GM08714 (cell line): Measurements from ENCODE around the gene INHBE.

Source experiments
- H3K4me3 ChIP-seq: fragments of 200-500 bp; sonication (Bioruptor generic); 2 replicates; pipeline ENCODE4 v1.5.1; 2014; ENCODE audit warnings: mild to moderate bottlenecking, low read length, inconsistent platforms
- ZNF274 ChIP-seq: IDR thresholded peaks from 2 replicates; pipeline ENCODE4 v1.6.1; 2012; ENCODE audit warnings: mild to moderate bottlenecking, low read depth, low read length

Gene INHBE

GRCh38 chr12:57470970-57471656 is 16.0 kb downstream of the INHBE start:
- H3K4me3 ChIP-seq = no peak overlapping the region

GRCh38 chr12:57471661-57472060 is 16.6 kb downstream of the INHBE start:
- H3K4me3 ChIP-seq = no peak overlapping the region
- TF ChIP-seq ZNF274 = no peak

More at GRCh38 chr12:57470970-57471656, 16.0 kb downstream of the INHBE start:
- TF ChIP-seq ZNF274 = no peak

DNA sequence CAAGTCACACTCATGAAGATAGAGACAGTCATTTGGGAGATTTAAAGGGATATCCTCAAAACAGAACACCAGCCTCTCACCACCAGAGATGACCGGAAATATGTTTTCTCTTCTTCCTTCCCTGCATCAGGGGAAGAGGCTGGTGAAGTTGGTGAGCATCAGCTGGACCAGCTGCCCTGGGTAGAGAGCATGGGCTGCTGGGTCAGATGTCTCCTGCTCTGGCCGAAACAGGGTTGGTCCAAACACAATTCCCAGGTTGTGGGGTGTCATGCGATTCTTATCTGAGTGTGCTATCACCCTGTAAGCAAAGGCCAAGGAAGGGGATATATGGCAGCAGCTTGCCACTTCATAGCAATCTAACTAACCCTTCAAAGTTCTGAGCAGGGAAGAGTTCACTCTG is 17.3 kb downstream of the INHBE start:
- no peak overlapping the region for H3K4me3 ChIP-seq
- TF ChIP-seq ZNF274 = no peak

GRCh38 chr12:57473392-57473791 is 18.3 kb downstream of the INHBE start:
- no peak overlapping the region for H3K4me3 ChIP-seq
- TF ChIP-seq ZNF274 = no peak

DNA sequence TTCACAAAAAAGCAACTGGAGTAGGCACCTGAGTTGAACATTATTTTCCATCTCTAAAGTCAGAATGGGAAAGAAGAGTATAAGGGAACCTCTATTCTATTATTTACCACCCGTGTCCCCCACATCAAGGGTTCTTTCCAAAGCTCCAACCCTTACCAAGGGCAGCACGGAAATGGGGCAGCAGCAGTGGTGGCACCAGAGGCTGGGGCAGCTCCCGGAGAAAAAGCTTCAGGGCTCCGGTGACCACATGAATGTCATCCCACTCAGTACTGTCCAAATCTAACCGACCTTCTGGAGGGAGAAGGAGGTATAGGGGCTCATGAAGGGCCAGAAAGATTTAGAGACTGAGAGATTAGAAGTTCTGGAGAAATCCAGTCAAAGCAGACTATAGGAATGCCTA is 18.8 kb downstream of the INHBE start:
- TF ChIP-seq ZNF274 = no peak
- no peak overlapping the region for H3K4me3 ChIP-seq

GRCh38 chr12:57474430-57474829 is 19.3 kb downstream of the INHBE start:
- TF ChIP-seq ZNF274 = no peak
- H3K4me3 ChIP-seq = no peak overlapping the region

DNA sequence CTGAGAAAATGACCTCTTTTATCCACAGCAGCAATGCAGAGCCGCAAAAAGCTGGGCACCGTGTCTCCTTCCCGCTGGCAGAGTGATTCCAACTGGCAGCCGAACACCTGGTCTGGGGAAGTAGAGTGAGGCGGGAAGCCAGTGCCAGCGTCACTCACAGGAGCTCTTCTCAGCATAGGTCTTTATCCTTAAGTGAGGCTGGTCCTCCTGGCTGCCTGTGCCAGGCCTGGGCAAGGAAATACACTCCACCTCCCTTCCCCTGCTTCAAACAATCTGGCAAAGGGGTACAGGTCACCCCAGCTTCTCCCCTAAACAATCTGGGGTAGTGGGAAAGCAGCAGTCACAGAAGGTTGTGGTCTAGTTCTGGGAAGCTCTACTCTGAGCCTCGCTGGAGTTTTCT is 19.8 kb downstream of the INHBE start:
- no peak overlapping the region for H3K4me3 ChIP-seq
- no peak for TF ChIP-seq ZNF274

DNA sequence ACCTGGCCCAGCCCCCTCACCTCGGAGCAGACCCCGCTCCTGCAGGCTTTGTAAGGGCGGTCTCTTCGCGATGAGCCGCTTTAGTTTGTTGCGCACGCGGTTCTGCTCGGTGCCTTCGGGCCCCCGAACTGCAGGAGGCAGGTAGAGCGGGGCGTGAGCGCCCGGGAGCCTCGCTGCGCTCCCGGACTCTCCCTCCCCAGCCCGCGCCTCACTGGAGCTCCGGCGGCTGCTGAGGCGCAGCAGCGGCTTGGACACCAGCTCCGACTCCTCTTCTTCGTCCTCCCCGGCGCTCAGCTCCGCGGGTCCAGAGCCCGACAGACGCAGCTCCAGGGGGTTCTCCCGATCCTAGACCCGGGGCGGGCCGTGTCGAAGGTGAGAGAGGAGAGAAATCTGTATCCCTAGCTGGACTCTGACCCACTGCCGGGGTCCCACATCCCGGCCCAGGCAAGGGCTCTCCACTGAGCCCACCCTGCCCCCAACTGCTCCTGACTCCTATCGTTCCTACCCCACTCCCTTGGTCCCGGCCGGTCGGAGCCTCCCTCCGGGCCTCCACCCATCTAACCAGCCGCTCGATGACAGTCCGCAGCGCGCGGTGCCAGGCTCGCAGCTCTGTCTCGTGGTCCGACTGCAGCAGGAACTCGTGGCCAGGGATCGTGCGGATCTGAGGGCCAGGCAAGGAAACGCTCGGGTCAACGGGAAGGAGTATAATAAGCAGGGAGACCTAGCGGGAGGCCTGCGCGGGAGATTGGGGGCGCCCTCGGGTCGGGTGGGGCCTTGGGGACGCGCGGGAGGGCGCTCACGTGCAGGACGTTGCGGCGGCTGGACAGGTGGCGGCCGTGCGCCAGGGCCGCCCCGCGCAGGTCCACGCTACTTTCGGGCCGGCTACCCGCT is 20.4 kb downstream of the INHBE start:
- TF ChIP-seq ZNF274 = no peak
- peak overlapping the region; percentile 61; the same call in 1 of the 2 replicates for H3K4me3 ChIP-seq

- TF ChIP-seq ZNF274 = no peak
Measured at GRCh38 chr12:57476162-57476992, 21.3 kb downstream of the INHBE start.

DNA sequence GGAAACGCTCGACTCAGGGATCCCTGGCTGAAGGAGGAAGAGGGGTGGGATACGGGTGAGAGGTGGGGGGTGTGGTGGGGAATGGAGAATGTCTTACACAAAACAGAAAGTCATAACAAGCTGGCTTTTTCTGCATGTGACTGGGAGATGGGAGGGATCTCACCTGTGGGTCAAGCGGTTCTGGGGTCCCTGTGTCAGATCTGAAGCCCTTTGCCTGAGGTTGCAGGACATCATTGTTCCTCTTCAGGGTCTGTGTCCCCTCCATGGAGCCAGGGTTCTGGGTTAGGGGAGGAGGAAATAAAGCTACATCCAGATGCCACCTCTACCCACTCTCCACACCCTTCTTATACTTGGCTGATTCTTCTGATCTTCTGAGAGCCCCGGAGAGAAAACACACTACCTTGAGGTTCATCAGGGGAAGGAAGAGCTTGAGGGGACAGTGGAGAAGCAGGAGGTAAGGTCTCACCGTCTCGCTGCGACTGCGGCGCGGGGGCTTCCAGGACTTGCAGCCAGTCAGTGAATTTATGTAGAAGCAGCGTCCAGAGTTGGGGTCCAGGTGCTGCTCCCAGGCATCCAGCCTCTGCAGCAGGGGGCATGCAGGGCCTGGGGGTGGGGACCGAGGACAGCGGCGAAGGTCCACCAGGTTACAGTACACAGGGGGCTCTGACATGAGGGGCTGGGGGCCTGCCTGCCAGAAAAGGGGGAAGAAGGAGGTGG is 22.0 kb downstream of the INHBE start:
- H3K4me3 ChIP-seq = peak overlapping the region; percentile 61; the same call in 1 of the 2 replicates
- no peak for TF ChIP-seq ZNF274

More at GRCh38 chr12:57476162-57476992, 21.3 kb downstream of the INHBE start:
- peak overlapping the region; percentile 61; the same call in 1 of the 2 replicates for H3K4me3 ChIP-seq

DNA sequence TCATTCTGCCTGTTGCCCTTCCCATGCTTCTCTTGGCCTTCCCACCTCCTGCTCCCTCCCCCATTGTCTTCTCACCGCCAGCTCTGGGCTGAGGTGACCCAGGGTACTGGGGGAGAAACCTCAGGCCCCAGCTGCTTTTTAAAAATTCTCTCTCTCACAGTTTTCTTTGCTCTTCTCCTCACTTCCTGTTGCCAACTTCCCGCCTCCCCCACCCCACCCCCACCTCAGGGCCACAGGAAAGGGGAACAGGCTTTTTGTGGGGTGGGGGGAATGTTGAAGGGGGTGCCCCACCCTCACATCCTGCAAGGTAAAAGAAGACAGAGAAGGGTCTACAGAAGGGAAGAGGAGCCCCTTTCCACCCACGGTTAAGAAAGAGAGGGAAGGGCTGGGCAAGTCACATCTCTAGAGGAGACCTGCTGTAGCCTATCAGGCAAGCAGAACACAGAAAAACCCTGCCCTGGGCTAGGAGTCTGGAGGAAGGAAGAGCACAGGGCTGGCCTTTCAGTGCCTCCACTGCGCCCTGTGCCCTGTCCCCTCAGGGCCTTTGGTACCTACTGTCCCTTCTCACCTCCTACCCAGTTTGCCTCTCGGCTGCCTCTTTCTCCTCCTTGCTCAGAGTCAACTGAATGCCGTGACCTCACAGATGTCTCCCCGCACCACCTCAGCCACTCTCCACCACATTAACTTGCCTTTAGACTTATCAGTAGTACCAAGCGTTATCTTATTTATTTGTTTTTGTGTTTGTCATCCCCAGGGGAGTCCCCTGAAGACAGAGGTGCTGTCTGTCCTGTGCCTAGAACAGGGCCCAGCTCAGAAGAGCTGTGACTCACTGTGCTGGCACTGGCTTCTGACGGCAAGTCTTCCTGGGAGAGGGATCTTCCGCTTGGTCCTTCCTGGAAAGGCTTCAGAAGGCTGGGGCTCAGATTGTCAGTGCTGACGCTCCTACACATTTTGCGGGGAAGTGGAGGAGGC is 22.9 kb downstream of the INHBE start:
- peak overlapping the region; percentile 61; the same call in 1 of the 2 replicates for H3K4me3 ChIP-seq
- TF ChIP-seq ZNF274 = no peak

- H3K4me3 ChIP-seq = peak overlapping the region; percentile 61; the same call in 1 of the 2 replicates
- no peak for TF ChIP-seq ZNF274
Measured at GRCh38 chr12:57479043-57479375, 23.9 kb downstream of the INHBE start.
